Uterus (tissue), 2 donors: ENCODE measurements around the gene ARGLU1.

ENCODE experiments used
- CTCF ChIP-seq, 4 experiments: fragments of 200-600 bp in 2 of 4; fragments of 450-650 bp in 2 of 4; sonication (generic) in 2 of 4; IDR thresholded peaks; one replicate each; pipeline ENCODE4 v1.5.1; 2016 to 2019; ENCODE audit warnings: antibody characterized with exemption in 4 of 4, mild to moderate bottlenecking in 2 of 4, moderate library complexity in 1 of 4
- POLR2A ChIP-seq, 2 donors: fragments of 450-650 bp; IDR thresholded peaks; one replicate each; pipeline ENCODE4 v1.6.1; 2016; ENCODE audit warnings: antibody characterized with exemption in 2 of 2, mild to moderate bottlenecking in 1 of 2, moderate library complexity in 1 of 2

- TF ChIP-seq CTCF (IDR thresholded peaks at IDR 0.05) (no peak), POLR2A (IDR thresholded peaks at IDR 0.05) (no peak)
Measured at GRCh38 chr13:106494936-106495335, 73.0 kb downstream of the ARGLU1 start.
